Aorta (tissue), 5 donors: Measurements from ENCODE around the gene C21orf58. TPM values are rescaled to one million over a fixed set of nuclear protein-coding genes. Genes with fewer than 3 reads are reported as not detected.
"Not testable (repeated sequence)": the region's sequence is repeated elsewhere in the genome, so short reads cannot be mapped to it uniquely, and the experiment has no call there.

Experiments used
- ATAC-seq: fragments of 200-7000 bp; cut with Tn5 transposase; one replicate; pipeline ENCODE4 v1.9.1; 2022; ENCODE audit warnings: moderate library complexity; ENCODE audit not compliant: low FRiP score
- DNase-seq, 2 donors: peaks; one replicate each; pipeline ENCODE4 v3.0.0-alpha.2; 2020
- H3K27ac ChIP-seq, 2 donors: one replicate each; pipeline ENCODE4 v1.5.1; 2013; ENCODE audit warnings: low read length in 2 of 2, mild to moderate bottlenecking in 2 of 2, moderate library complexity in 2 of 2, control low read depth in 1 of 2, inconsistent platforms in 1 of 2, low read depth in 1 of 2
- H3K27me3 ChIP-seq, 2 donors: one replicate each; pipeline ENCODE4 v1.6.1; 2013; ENCODE audit warnings: control low read depth in 1 of 2, low read length in 1 of 2, mild to moderate bottlenecking in 1 of 2, moderate library complexity in 1 of 2; ENCODE audit not compliant: insufficient read depth in 2 of 2, control insufficient read depth in 1 of 2
- H3K36me3 ChIP-seq, 2 donors: one replicate each; pipeline ENCODE4 v1.6.1; 2013; ENCODE audit warnings: control low read depth in 1 of 2, low read length in 1 of 2, mild to moderate bottlenecking in 1 of 2; ENCODE audit not compliant: insufficient read depth in 2 of 2, control insufficient read depth in 1 of 2
- H3K4me1 ChIP-seq, 2 donors: one replicate each; pipeline ENCODE4 v1.6.1; 2013; ENCODE audit warnings: low read length in 2 of 2, control low read depth in 1 of 2, mild to moderate bottlenecking in 1 of 2, moderate library complexity in 1 of 2; ENCODE audit not compliant: insufficient read depth in 2 of 2, control insufficient read depth in 1 of 2
- H3K4me3 ChIP-seq, 2 donors: one replicate each; pipeline ENCODE4 v1.5.1; 2013; ENCODE audit warnings: low read length in 2 of 2, control low read depth in 1 of 2, mild to moderate bottlenecking in 1 of 2
- H3K9me3 ChIP-seq: one replicate; pipeline ENCODE4 v1.6.1; 2013; ENCODE audit warnings: mild to moderate bottlenecking, low read length; ENCODE audit not compliant: control insufficient read depth
- WGBS, 2 donors: extraction: QIAGEN DNeasy Blood & Tissue Kit; methylation state at CpG; one replicate each; pipeline ENCODE4 v1.1.7; 2013; 5-methylcytosine and 5-hydroxymethylcytosine counted together
- intact Hi-C, 2 donors: fragments of 100-400 bp; cut with DNase I; formaldehyde crosslinking; loops; one replicate each; pipeline versions ENCODE4 v1.14.2 to v1.15.0; 2022
- long read RNA-seq, 2 donors: library from polyadenylated mRNA; unstranded; transcript quantifications; one replicate each; pipeline ENCODE4 v2.0.0, GENCODE V29; 2020 to 2021
- polyA plus RNA-seq, 2 donors: library from polyadenylated mRNA; stranded (reverse); fragments of 200-250 nt; gene quantifications; one replicate each; pipeline ENCODE4 v1.2.3, GENCODE V29; 2013
- total RNA-seq, 2 donors: library from RNA; stranded (reverse); fragmentation: NEBNext Ultra II Directional; extraction: Animal tissue kit (Norgen Biotek cat#: 25700); gene quantifications; one replicate each; pipeline ENCODE4 v1.2.1, GENCODE V29; 2021
- donor health status: healthy with polysubstance abuse.
- donor health status: Bipolar disorder and iron deficiency.
- donor health status: DM: no; HTN: no; CAD: no.
- donor health status: DM: no; HTN: no; CAD: no.
- donor health status: DM: yes; HTN: yes; CAD: no.

The C21orf58 gene
- total RNA-seq (1 to 10 TPM in 1 of 2 donors, under 1 TPM in 1; 0.81 to 3.7 TPM), polyA plus RNA-seq (1 to 10 TPM in 1 of 2 donors, under 1 TPM in 1; 0.38 to 2.5 TPM)
- long read RNA-seq, donor 1, partial matches to known transcripts = 1 of 3 reads
- long read RNA-seq, donor 1, other reads (novel, unspliced or antisense) = 2 of 3 reads
- long read RNA-seq, donor 2, partial matches to known transcripts = 0 of 4 reads
- long read RNA-seq, donor 2, other reads (novel, unspliced or antisense) = 4 of 4 reads

DNA sequence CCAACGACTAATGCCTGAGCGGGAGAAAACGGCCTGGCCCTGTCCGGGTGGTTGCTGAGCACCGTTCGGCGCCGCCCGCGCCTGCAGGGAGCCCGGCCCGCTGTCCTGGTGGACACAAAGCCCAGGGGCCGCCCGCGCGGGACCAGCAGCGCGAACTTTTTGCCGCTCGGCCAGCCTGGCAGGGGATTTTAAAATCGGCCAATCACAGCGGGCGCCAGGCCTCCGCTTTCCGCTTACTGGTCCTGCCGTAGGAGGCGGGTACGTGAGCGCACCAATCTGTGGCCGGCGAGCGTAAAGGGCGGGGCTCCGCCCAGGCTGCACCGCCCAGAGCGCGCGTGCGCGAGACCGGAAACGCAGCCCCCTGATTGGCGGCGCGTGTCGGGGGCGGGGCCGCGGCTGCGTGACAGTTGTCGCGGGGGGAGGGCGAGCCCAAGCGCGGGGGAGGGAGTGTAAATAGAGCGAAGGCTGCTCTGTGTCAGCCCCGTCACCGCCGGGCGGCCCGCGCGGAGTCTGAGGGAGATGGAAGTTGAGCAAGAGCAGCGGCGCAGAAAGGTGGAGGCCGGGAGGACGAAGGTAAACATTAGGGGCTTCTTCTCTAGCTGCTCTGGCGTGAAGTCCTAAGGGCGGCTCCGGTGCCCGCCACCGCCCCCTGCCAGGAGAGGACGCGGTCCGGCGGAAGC lies at the start of gene C21orf58, which contains the start of gene PCNT:
Gene C21orf58 (minus strand): TSS at position 161 of the 680 bp plus-strand sequence. CDS start 1,132 bp downstream, outside the sequence.
Gene PCNT (plus strand): TSS at position 447 of the 680 bp plus-strand sequence. CDS start 73 bp downstream, at position 520.
- 0% methylated on average over 58 to 76 of the region's 76 CpGs for WGBS, 2 donors
- DNase-seq = peak; percentile 99
- H3K4me3 ChIP-seq = peak within 1 kb of the TSS; percentile 80 to 95
- no peaks in the 10 kb centered on the region for H3K27me3 ChIP-seq
- no peaks in the 10 kb centered on the region for H3K4me1 ChIP-seq
- H3K9me3 ChIP-seq = no peaks in the 10 kb centered on the region
- H3K27ac ChIP-seq = peak within 1 kb of the TSS in 1 of 2 donors; percentile 87
- peak; percentile 98 for ATAC-seq
- H3K36me3 ChIP-seq = no peaks in the 10 kb centered on the region
- intact Hi-C loops = loop anchor here (2.0 to 5.0 kb wide), 4 partner anchors 37 to 142 kb away; partner anchors contain the start of genes YBEY (in 2 of the 2), LSS (in 1 of the 2), MCM3AP (in 1 of the 2) and SPATC1L (in 1 of the 2)

DNA sequence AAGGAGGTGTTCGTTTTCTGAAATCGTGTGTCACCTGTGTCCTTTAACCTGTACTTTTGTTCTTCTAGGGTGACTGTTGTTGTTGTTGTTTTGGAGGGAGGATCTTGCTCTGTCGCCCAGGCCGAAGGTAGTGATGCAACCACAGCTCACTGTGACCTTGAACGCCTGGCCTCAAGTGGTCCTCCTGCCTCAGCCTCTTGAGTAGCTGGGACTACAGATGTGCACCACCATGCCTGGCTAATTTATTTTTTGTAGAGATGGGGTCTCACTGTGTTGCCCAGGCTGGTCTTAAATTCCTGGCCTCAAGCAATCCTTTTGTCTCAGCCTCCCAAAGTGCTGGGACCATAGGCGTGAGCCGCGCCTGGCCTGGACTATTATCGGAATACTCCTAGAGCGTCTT lies 49.3 kb upstream of the C21orf58 start:
- H3K4me3 ChIP-seq, H3K27ac ChIP-seq, H3K9me3 ChIP-seq, H3K27me3 ChIP-seq, H3K36me3 ChIP-seq, ATAC-seq, intact Hi-C loops, H3K4me1 ChIP-seq, DNase-seq: not testable (repeated sequence)
- 92 to 95% methylated on average over 10 of the region's 10 CpGs for WGBS, 2 donors

DNA sequence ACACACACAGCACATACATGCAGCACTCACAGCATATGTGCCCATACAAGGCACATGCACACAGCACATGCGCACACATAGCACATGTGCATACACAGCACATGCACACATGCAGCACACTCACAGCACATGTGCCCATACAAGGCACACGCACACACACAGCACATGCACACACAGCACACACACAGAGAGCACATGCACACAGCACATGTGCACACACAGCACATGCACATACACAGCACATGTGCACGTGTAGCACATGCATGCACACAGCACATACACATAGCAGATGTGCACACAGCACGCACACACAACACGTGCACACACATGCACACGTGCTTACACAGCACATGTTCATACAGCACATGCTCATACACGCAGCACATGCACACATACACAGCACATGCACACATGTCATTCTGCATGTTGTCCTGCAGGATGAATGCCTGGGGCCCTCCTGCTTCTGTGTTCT lies 48.4 kb upstream of the C21orf58 start:
- H3K9me3 ChIP-seq = no peaks in the 10 kb centered on the region
- intact Hi-C loops = no loop called here
- H3K27ac ChIP-seq = no peak overlapping the region
- H3K4me1 ChIP-seq = no peaks in the 10 kb centered on the region
- no peak overlapping the region for H3K4me3 ChIP-seq
- DNase-seq = no peak
- ATAC-seq = peak; percentile 9
- H3K36me3 ChIP-seq = peaks cover 0 to 7% of the 10 kb centered on the region in 2 donors
- H3K27me3 ChIP-seq = no peaks in the 10 kb centered on the region
- WGBS, 2 donors = 96 to 97% methylated on average over 7 of the region's 7 CpGs

DNA sequence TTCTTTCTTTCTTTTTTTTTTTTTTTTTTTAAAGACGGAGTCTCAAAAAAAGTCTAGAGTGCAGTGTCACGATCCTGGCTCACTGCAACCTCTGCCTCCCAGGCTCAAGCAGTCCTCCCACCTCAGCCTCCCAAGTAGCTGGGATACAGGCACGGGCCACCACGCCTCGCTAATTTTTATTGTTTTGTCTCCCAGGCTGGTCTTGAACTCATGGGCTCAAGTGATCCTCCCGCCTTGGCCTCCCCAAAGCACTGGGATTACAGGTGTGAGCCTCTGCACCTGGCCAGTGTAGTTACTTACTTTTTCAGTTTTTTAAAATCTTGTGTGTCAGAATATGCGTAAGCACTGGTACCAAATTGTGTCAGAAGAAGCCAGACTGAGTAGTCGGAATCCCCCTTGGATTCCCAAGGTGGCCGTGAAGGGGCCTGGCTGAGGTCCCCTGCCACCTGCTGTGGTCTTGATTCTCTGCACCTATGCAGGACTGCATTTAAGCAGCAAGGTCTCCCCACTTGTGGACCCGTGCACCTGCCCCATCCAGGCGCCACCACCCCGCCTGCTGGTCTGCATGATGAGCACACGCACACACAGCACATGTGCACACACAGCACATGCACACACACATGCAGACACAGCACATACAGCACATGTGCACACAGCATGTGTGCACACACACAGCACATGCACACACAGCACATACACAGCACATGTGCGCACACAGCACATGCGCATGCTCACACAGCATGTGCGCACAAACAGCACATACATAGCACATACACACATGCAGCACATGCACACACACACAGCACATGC lies 47.7 kb upstream of the C21orf58 start:
- Histone ChIP-seq H3K4me3 (no peak overlapping the region), H3K36me3 (peaks cover 0 to 7% of the 10 kb centered on the region in 2 donors), H3K27me3 (no peaks in the 10 kb centered on the region), H3K4me1 (no peaks in the 10 kb centered on the region), H3K9me3 (no peaks in the 10 kb centered on the region), H3K27ac (no peak overlapping the region)
- DNase-seq = no peak
- peak; percentile 9 for ATAC-seq
- 93 to 95% methylated on average over 16 of the region's 16 CpGs for WGBS, 2 donors
- intact Hi-C loops = no loop called here

DNA sequence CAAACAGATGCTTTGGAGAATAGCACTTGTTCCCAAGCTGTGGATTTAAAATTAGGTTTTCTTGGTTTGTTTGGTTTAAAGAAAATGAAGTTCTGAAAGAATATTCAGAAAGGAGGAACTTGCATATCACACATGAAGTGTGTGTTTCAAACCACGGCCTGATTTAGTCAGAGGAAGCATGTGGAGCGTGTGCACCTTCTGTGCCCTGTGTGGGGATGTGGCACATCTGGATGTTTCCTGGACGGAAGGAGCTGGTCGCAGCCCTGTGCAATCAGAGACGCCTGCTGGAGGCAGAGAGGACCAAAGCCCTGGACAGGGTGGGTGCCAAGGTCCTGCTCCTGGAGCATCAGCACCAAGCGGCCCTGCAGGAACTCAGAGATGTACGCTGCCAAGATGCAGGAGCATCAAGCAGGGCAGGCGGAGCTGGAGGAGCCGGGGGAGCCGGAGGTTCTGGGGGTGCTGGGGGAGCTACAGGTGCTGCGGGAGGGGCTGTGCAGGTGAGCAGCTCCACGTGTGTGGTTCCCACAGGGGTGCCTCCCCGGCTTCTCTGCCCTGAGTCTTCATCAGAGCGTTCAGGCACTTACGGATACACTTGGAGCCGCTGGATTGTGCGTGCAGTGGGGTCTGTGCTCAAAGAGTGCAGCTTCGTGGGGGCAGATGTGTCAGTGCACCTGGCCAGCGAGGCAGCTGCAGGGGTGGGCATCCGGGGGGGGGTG lies 46.0 kb upstream of the C21orf58 start:
- H3K27me3 ChIP-seq = no peaks in the 10 kb centered on the region
- WGBS, 2 donors = 88 to 89% methylated on average over 20 of the region's 20 CpGs
- intact Hi-C loops = no loop called here
- no peak overlapping the region for H3K4me3 ChIP-seq
- no peaks in the 10 kb centered on the region for H3K4me1 ChIP-seq
- H3K27ac ChIP-seq = no peak overlapping the region
- no peak for ATAC-seq
- no peaks in the 10 kb centered on the region for H3K9me3 ChIP-seq
- peaks cover 0 to 7% of the 10 kb centered on the region in 2 donors for H3K36me3 ChIP-seq
- DNase-seq = no peak

DNA sequence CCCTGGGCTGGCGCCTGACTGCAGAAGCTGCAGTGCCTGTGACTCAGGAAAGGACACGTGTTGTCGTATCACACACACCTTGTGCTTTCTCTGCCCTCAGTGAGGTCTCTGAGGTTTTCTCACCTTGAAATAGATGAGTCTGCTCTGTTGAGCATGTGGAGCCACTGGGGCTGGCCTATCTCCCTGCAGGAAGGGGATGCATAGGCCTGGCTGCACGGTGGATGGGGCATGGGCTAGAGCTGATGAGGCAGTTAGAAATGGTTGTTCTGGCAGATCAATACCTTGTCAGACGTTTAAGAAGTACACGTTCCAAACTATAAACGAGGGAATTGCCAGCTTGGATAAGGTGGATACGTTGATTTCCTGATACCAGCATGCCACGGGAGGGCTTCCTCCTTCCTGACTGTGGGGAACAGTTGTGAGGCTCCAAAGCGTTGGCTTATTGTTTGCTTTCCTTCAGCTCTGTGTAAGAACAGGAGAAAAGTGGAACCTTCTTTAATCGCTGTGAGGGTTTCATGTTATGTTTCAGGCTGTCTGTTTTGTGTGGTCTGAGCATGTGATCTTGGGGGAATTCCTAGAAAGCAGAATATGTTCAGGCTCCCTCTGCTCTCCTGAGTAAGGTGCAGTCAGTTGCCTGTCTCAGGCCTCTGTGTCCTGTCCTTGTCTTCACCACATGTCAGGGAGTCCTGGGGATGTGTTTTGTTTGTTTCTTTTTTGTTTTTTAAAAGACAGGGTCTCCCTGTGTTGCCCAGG lies 45.0 kb upstream of the C21orf58 start:
- ATAC-seq (no peak), DNase-seq (no peak)
- Histone ChIP-seq H3K27me3 (no peaks in the 10 kb centered on the region), H3K4me1 (no peaks in the 10 kb centered on the region), H3K9me3 (no peaks in the 10 kb centered on the region), H3K4me3 (no peak overlapping the region), H3K36me3 (peaks cover 0 to 8% of the 10 kb centered on the region in 2 donors), H3K27ac (no peak overlapping the region)
- WGBS, 2 donors = 78 to 80% methylated on average over 11 of the region's 11 CpGs
- intact Hi-C loops = no loop called here

DNA sequence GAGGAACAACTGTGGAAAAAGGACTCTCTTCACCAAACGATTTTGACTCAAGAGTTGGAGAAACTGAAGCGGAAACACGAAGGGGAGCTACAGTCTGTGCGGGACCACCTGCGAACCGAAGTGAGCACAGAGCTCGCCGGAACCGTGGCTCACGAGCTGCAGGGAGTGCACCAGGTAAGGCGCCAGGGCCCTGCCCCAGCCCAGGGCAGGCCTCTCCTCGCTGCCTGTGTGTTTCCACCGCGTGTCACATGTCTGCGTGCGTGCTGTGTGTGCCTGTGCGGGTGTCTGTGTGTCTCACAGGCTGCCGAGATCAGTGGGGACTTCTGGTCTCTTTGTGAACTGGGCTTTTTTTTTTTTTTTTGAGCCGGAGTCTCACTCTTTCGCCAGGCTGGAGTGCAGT lies 43.3 kb upstream of the C21orf58 start:
- intact Hi-C loops = no loop called here
- peaks cover 0 to 9% of the 10 kb centered on the region in 2 donors for H3K36me3 ChIP-seq
- ATAC-seq (no peak), DNase-seq (no peak)
- H3K4me3 ChIP-seq = no peak overlapping the region
- no peaks in the 10 kb centered on the region for H3K4me1 ChIP-seq
- H3K27me3 ChIP-seq = no peaks in the 10 kb centered on the region
- H3K27ac ChIP-seq = no peak overlapping the region
- 96% methylated on average over 20 of the region's 20 CpGs for WGBS, 2 donors
- H3K9me3 ChIP-seq = no peaks in the 10 kb centered on the region
